NOMO-1 treated with DMSO at 0.1 percent for 48 hours (cell line): ENCODE data around the gene ZNF735.
"Not testable (repeated sequence)": the region's sequence is repeated elsewhere in the genome, so short reads cannot be mapped to it uniquely, and the experiment has no call there.

ENCODE experiments used
- DNase-seq: peaks from one replicate; lab custom pipeline; 2025; ENCODE audit not compliant: unreplicated experiment; lab: John Stamatoyannopoulos, UW

Gene ZNF735

DNA sequence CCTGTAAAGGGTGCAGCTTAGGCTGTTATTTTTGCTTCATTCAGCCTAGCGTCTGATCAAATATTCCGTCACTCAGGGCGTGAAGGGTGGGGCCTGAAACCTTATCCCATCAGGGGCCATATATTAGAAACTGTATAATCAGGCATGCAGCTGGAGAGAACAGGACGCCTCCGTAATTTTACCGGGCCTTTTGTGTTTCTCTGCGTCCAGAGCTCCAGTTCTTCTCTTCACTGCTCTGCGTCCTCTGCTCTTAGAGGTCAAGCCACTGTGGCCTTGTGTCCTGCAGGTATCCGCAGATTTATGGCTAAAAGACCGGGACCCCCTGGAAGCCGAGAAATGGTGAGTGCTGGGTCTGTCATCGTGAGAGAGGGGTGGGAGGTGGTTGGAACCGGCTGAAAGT, at the start of gene ZNF735:
ZNF735 (plus strand) TSS at position 301 of the 400 bp plus-strand sequence; CDS start at position 301, 0 bp downstream.
- no peak for DNase-seq

GRCh38 chr7:64170974-64171373, 36.0 kb upstream of the ZNF735 start:
- DNase-seq: not testable (repeated sequence)

GRCh38 chr7:64174328-64174727, 32.7 kb upstream of the ZNF735 start:
- no peak for DNase-seq

- DNase-seq: no peak
These were observed 32.1 kb upstream of the ZNF735 start for GRCh38 chr7:64174941-64175340.

DNA sequence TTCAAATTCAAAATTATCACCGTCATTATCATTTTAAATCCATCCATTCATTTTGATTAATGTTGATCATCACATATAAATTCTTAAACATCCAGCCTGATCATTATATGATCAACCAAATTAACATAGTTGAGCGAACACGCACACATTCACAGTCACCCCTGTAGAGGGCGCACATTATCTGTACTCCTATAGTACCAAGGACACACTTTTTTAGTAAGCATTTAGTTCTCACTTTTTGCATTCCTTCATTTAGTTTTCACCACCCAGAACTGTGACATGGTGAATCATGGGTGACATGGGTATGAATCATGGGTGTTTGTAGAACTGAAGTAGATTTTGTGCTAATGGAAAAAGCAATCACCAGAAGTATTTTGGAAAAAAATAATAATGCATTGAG, 26.0 kb upstream of the ZNF735 start:
- DNase-seq: no peak

GRCh38 chr7:64181586-64181985, 25.4 kb upstream of the ZNF735 start:
- no peak for DNase-seq

GRCh38 chr7:64182036-64182790, 24.8 kb upstream of the ZNF735 start:
- DNase-seq: no peak

- no peak for DNase-seq
These were observed 23.8 kb upstream of the ZNF735 start for GRCh38 chr7:64183126-64183742.

- no peak for DNase-seq
These were observed 23.1 kb upstream of the ZNF735 start for GRCh38 chr7:64183827-64184372.

- DNase-seq: no peak
These were observed 22.6 kb upstream of the ZNF735 start for GRCh38 chr7:64184376-64184775.

GRCh38 chr7:64187408-64187807, 19.6 kb upstream of the ZNF735 start:
- DNase-seq: no peak

DNA sequence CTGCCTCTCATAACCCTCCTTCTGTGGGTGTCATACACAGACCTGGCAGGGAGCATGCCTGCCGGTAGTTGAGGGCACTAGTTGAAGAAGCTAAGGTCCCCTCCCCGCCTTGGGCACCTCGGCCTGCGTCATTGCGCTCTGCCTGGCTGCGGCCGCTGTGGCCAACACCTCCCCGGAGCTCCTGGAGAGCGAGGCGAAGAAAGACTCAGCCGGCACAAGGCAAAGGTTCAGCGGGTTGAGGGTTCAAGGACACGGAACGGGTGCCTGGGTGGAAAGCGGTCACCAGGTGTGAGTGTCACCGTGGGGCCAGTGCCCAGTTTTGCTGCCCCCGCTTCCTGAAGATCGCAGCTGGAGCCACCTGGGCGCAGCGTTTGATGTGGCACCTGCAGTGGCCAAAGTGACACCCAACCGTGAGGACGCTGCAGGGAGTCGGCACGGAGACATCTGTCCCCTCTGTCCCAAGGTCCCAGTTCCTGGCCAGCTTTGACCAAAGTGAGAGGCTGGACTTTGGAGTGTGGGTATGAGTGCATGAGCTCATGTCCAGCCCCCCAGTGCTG, 14.8 kb upstream of the ZNF735 start:
- DNase-seq: no peak

DNA sequence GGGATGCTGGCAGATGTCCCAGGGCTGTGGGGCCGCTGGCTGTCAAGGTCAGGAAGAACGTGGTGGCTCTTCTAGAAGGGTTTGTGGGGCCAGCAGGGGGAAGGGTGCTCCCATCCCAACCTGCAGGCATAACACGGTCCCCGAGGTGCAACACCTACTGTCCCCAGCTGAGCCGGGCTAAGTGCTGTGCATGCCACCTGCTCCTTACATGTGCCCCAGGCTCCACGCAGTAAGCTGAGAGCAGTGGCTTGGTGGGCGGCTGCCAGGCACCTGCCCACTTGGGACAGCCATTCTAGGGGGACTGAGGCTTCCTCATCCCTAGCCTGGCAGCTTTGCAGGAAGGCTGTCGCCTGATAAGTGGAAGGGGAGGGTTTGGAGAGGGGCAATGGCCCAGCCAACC, 14.2 kb upstream of the ZNF735 start:
- DNase-seq: no peak

DNA sequence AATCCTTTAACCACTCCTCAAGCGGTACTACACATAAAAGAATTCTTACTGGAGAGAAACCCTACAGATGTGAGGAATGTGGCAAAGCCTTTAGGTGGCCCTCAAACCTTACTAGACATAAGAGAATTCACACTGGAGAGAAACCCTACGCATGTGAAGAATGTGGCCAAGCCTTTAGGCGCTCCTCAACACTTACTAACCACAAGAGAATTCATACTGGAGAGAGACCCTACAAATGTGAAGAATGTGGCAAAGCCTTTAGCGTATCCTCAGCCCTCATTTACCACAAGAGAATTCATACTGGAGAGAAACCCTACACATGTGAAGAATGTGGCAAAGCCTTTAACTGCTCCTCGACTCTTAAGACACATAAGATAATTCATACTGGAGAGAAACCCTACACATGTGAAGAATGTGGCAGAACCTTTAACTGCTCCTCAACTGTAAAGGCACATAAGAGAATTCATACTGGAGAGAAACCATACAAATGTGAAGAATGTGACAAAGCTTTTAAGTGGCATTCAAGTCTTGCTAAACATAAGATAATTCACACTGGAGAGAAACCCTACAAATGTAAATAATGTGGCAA, 12.8 kb downstream of the ZNF735 start:
- not testable (repeated sequence) for DNase-seq

DNA sequence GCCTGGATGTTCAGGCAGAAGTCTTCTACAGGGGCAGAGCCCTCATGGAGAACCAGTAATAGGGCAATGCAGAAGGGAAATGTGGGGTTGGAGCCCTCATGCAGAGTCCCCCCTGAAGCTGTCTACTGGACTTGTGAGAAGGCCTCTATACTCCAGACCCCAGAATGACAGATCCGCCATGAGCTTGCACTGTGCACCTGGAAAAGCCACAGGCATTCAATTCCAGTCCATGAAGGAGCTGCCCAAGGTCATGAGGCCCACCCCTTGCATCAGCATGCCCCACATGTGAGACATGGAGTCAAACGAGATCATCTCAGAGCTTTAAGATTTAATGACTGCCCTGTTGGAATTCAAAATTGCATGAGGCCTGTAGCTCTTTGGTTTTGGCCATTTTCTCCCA, 16.4 kb downstream of the ZNF735 start:
- no peak for DNase-seq

GRCh38 chr7:64228174-64228573, 21.2 kb downstream of the ZNF735 start, which contains the start of gene ZNF679:
TSS of gene ZNF679 (plus strand) at chr7:64228474. CDS start at chr7:64249118, 20,644 bp downstream.
- DNase-seq: not testable (repeated sequence)

DNA sequence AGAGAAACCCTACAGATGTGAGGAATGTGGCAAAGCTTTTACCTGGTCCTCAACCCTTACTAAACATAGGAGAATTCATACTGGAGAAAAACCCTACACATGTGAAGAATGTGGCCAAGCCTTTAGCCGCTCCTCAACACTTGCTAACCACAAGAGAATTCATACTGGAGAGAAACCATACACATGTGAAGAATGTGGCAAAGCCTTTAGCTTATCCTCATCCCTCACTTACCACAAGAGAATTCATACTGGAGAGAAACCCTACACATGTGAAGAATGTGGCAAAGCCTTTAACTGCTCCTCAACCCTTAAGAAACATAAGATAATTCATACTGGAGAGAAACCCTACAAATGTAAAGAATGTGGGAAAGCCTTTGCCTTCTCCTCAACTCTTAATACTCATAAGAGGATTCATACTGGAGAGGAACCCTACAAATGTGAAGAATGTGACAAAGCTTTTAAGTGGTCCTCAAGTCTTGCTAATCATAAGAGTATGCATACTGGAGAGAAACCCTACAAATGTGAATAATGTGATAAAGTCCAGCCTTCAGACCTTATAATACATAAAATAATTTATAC, 59.4 kb downstream of the ZNF735 start:
- DNase-seq: no peak
